K562 (cell line): ENCODE measurements around the gene FAM174C. TPM values are rescaled to one million over a fixed set of nuclear protein-coding genes. Genes with fewer than 3 reads are reported as not detected.

Experiments used
- CREM ChIP-seq: IDR thresholded peaks from 2 replicates; pipeline ENCODE4 v1.6.1; 2014; ENCODE audit warnings: antibody characterized with exemption, low read depth
- FIP1L1 ChIP-seq: fragments of 200-400 bp; formaldehyde crosslinking; IDR thresholded peaks from 2 replicates; pipeline ENCODE4 v1.6.1; 2018; ENCODE audit warnings: mild to moderate bottlenecking, low read depth, low read length; ENCODE audit not compliant: poor library complexity, severe bottlenecking
- HMGN3 ChIP-seq: IDR thresholded peaks from 2 replicates; pipeline ENCODE4 v1.6.1; 2011; ENCODE audit warnings: borderline replicate concordance, low read depth, mild to moderate bottlenecking, mixed read lengths, low read length; ENCODE audit not compliant: insufficient read length; ENCODE audit errors: extremely low read depth
- MBD2 ChIP-seq: sonication (generic); IDR thresholded peaks from 2 replicates; pipeline ENCODE4 v1.6.1; 2016; ENCODE audit warnings: low read depth, borderline replicate concordance
- NR2C2 ChIP-seq, 2 experiments: fragments of 200-800 bp in 1 of 2; sonication (Bioruptor generic) in 1 of 2; sonication (generic) in 1 of 2; formaldehyde crosslinking in 1 of 2; IDR thresholded peaks; 2 replicates each; pipeline versions ENCODE4 v1.6.1 to v1.8.0; 2016 to 2022; ENCODE audit warnings: mild to moderate bottlenecking in 1 of 2, missing compliant biosample characterization in 1 of 2, missing genetic modification characterization in 1 of 2, missing genetic modification reagents in 1 of 2
- ZNF232 ChIP-seq: sonication (generic); formaldehyde crosslinking; IDR thresholded peaks from 2 replicates; pipeline ENCODE4 v1.8.0; 2022; ENCODE audit warnings: mild to moderate bottlenecking, missing genetic modification reagents
- polyA plus RNA-seq, 8 experiments: library from polyadenylated mRNA; depleted of rRNA in 4 of 8; stranded (reverse) in 5 of 8; unstranded in 3 of 8; fragments of >200 nt; fragmentation: Nextera tagmentation in 2 of 8; fragmentation: Illumina TruSeq in 1 of 8; extraction: Ambion mirVana in 2 of 8; extraction: Trizol in 1 of 8; gene quantifications; 2 replicates each; pipeline versions ENCODE4 v1.2.1 to v1.2.3, GENCODE V29; 2011 to 2014; ENCODE audit warnings: inconsistent platforms in 1 of 8, missing spikeins in 1 of 8
- total RNA-seq, 7 experiments: library from RNA; depleted of rRNA in 6 of 7; stranded (reverse); fragments of >200 nt in 6 of 7; fragmentation: Illumina TruSeq in 2 of 7; extraction: Trizol in 2 of 7; gene quantifications; 2 replicates each; pipeline versions ENCODE4 v1.2.1 to v1.2.3, GENCODE V29; 2011 to 2021; ENCODE audit warnings: low replicate concordance in 1 of 7
- TF ChIP-seq, protein P1 (sequence below), 2 experiments: fragments of 450-650 bp; formaldehyde crosslinking in 1 of 2; IDR thresholded peaks; 2 replicates each; pipeline versions ENCODE4 v1.4.0 to v1.6.1; 2014 to 2020; ENCODE audit warnings: mild to moderate bottlenecking in 2 of 2, borderline replicate concordance in 1 of 2, low read depth in 1 of 2
- TF ChIP-seq, protein P2 (sequence below), 2 experiments: fragments of 450-650 bp in 1 of 2; IDR thresholded peaks; 2 replicates each; pipeline ENCODE4 v1.6.1; 2011 to 2017; ENCODE audit warnings: low read depth in 2 of 2, antibody characterized with exemption in 1 of 2, borderline replicate concordance in 1 of 2, low read length in 1 of 2, mild to moderate bottlenecking in 1 of 2, mixed read lengths in 1 of 2; ENCODE audit not compliant: control insufficient read depth in 1 of 2

FAM174C gene
- total and polyA plus RNA-seq, 9 of the 15 experiments (the other 6 are each of a cell fraction or from before 2014, with no cell fraction given): 0.66 to 89.6 (median 20.3) TPM

DNA sequence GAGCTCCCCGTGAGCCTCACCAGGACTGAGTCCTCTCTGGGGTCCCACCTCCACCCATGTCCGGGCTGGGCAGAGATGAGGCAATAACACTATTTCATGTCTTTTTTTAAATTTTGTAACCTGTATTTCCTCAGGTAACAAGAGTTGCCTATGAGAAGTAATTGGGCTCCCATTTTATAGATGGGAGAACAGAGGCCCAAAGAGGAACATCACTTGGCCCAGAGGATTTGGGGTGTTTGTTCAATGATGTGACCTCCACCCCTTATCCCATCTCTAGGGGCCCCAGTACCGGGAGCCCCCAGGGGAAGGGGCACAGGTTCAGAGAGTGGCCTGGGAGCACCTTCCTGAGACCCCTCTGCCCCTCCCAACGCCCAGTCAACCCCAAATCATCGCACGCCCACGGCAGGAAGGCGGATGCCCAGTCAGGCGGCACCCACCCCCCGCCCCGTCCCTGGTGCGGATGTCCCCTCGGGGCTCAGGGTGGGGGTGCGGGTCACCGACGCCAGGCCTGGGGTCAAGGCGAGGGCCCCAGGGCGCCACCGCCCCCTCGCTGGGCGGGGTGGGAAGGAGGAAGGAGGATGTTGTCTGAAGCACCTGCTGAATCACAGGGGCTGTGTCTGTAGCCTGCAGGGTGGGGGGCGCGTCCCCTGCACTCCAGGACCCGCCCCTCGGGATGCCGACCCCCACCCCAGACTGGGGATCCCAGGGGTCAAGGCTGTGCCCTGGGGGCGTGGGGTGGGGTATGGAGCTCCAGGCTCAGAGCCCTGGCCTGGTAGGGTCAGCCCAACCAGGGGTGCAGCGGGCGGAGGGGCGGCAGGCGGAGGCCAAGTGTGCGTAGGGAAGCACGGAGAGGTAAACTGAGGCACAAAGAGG, 15.2 kb upstream of the FAM174C start (continued):
- TF ChIP-seq, protein P1, sequence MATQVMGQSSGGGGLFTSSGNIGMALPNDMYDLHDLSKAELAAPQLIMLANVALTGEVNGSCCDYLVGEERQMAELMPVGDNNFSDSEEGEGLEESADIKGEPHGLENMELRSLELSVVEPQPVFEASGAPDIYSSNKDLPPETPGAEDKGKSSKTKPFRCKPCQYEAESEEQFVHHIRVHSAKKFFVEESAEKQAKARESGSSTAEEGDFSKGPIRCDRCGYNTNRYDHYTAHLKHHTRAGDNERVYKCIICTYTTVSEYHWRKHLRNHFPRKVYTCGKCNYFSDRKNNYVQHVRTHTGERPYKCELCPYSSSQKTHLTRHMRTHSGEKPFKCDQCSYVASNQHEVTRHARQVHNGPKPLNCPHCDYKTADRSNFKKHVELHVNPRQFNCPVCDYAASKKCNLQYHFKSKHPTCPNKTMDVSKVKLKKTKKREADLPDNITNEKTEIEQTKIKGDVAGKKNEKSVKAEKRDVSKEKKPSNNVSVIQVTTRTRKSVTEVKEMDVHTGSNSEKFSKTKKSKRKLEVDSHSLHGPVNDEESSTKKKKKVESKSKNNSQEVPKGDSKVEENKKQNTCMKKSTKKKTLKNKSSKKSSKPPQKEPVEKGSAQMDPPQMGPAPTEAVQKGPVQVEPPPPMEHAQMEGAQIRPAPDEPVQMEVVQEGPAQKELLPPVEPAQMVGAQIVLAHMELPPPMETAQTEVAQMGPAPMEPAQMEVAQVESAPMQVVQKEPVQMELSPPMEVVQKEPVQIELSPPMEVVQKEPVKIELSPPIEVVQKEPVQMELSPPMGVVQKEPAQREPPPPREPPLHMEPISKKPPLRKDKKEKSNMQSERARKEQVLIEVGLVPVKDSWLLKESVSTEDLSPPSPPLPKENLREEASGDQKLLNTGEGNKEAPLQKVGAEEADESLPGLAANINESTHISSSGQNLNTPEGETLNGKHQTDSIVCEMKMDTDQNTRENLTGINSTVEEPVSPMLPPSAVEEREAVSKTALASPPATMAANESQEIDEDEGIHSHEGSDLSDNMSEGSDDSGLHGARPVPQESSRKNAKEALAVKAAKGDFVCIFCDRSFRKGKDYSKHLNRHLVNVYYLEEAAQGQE (IDR thresholded peaks at IDR 0.05; ENCODE audit: borderline replicate concordance): no peak
- TF ChIP-seq, protein P1 (CRISPR knock-in tag; IDR thresholded peaks at IDR 0.05; ENCODE audit: low read depth): no peak
- peak; percentile 72 for TF ChIP-seq FIP1L1
- TF ChIP-seq CREM: peak; percentile 27; the same call in 1 of the 2 replicates
- no peak for TF ChIP-seq MBD2
- TF ChIP-seq, protein P2, sequence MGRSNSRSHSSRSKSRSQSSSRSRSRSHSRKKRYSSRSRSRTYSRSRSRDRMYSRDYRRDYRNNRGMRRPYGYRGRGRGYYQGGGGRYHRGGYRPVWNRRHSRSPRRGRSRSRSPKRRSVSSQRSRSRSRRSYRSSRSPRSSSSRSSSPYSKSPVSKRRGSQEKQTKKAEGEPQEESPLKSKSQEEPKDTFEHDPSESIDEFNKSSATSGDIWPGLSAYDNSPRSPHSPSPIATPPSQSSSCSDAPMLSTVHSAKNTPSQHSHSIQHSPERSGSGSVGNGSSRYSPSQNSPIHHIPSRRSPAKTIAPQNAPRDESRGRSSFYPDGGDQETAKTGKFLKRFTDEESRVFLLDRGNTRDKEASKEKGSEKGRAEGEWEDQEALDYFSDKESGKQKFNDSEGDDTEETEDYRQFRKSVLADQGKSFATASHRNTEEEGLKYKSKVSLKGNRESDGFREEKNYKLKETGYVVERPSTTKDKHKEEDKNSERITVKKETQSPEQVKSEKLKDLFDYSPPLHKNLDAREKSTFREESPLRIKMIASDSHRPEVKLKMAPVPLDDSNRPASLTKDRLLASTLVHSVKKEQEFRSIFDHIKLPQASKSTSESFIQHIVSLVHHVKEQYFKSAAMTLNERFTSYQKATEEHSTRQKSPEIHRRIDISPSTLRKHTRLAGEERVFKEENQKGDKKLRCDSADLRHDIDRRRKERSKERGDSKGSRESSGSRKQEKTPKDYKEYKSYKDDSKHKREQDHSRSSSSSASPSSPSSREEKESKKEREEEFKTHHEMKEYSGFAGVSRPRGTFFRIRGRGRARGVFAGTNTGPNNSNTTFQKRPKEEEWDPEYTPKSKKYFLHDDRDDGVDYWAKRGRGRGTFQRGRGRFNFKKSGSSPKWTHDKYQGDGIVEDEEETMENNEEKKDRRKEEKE (IDR thresholded peaks at IDR 0.05; ENCODE audit: borderline replicate concordance in 1 of 2, control insufficient read depth in 1 of 2, low read depth in 2 of 2, low read length in 1 of 2): no peak
- TF ChIP-seq HMGN3: no peak
- no peak for TF ChIP-seq NR2C2 (CRISPR knock-in tag; IDR thresholded peaks at IDR 0.05)
- no peak; the same call in 1 of the 2 replicates for TF ChIP-seq NR2C2 (tag; IDR thresholded peaks at IDR 0.05)
- TF ChIP-seq ZNF232 (CRISPR knock-in tag): no peak
